ENCODE measurements around the gene HDAC4.

GRCh38 chr2:239193925-239194677, 206.7 kb downstream of the HDAC4 start:
- TF ChIP-seq FOXM1 (IDR thresholded peaks at IDR 0.05; ENCODE audit: borderline replicate concordance) (no peak), BHLHE40 (IDR thresholded peaks at IDR 0.05; ENCODE audit: borderline replicate concordance) (no peak), PKNOX1 (IDR thresholded peaks at IDR 0.05) (no peak), HDGF (IDR thresholded peaks at IDR 0.05; ENCODE audit: borderline replicate concordance) (no peak), L3MBTL2 (conservative IDR thresholded peaks at IDR 0.05) (no peak), TARDBP (IDR thresholded peaks at IDR 0.05) (no peak)

All from HEK293T (cell line).